GM10266 (cell line): ENCODE measurements around the gene C2orf72.
"Not testable (repeated sequence)": the region's sequence is repeated elsewhere in the genome, so short reads cannot be mapped to it uniquely, and the experiment has no call there.

Source experiments
- DNase-seq: peaks from one replicate; pipeline ENCODE4 v3.0.0; 2012; ENCODE audit errors: extremely low spot score
- CTCF ChIP-seq: IDR thresholded peaks from 2 replicates; pipeline ENCODE4 v1.5.1; 2012; ENCODE audit warnings: mild to moderate bottlenecking, low read depth; ENCODE audit not compliant: control insufficient read depth, insufficient read depth; ENCODE audit errors: missing control alignments

Gene C2orf72

DNA sequence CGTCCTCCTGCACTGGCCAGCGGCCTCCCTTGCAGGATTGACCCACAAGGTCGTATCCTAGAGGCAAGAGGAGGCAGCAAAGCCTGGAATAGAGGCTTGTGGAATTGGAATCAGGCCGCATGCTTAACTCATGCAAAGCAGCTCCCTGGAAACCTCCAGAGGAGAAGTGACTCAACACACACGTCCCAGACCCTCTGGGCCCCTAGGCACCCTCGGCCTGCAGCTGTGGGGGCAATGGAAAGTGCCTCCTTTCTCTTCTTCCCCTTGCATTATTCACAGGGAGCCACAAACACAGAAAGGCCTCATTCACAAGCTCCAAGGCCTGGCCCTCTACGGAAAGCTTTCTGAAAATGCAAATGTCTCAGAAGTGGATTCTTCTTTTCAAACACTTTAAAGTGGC, 21.8 kb upstream of the C2orf72 start:
- no peak for TF ChIP-seq CTCF
- no peak for DNase-seq

DNA sequence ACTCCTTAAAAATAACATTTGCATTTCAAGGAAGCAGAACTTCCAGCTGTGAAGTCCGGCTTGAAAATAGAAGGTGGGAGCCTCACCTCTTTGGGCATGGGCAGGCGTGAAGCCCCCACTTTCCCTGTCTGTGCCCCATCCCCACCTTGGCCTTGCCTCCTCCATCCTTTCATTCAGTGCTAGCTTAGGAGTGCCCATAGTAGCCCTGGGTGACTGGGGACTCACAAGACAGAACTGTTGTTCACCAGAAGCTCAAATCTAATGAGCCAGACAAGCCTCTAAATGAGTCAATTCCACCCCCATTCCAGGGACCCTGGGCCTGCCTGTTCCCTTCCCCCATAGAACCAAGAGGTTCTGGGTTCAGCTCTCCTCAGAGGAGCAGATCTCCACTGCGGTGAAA, 21.4 kb upstream of the C2orf72 start:
- DNase-seq = no peak
- no peak for TF ChIP-seq CTCF

- TF ChIP-seq CTCF = no peak
- no peak for DNase-seq
Observed at GRCh38 chr2:231016566-231017230, 20.6 kb upstream of the C2orf72 start.

GRCh38 chr2:231017231-231017598, 20.1 kb upstream of the C2orf72 start:
- DNase-seq = no peak

DNA sequence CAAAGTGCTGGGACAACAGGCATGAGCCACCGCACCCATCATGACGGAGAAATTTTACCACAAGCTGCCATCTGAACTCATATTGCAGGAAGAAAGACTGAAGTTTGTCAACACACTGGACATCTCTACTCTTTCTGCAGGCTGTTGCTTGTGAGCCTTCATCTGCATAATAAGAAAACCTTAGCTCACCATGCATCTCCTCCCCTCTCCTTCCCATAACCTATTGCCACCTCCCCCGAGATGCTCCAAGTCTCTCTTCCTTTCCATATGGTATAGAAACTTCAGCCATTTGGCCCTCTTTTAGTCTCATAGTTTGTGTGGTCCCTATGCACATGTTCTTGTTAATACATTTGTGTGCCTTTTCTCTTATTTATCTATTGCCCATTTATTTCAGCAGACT, 19.1 kb upstream of the C2orf72 start:
- TF ChIP-seq CTCF = no peak
- no peak for DNase-seq

More at GRCh38 chr2:231017231-231017598, 20.1 kb upstream of the C2orf72 start:
- no peak for TF ChIP-seq CTCF

- DNase-seq = not testable (repeated sequence)
Observed at GRCh38 chr2:231025059-231025458, 12.3 kb upstream of the C2orf72 start.

DNA sequence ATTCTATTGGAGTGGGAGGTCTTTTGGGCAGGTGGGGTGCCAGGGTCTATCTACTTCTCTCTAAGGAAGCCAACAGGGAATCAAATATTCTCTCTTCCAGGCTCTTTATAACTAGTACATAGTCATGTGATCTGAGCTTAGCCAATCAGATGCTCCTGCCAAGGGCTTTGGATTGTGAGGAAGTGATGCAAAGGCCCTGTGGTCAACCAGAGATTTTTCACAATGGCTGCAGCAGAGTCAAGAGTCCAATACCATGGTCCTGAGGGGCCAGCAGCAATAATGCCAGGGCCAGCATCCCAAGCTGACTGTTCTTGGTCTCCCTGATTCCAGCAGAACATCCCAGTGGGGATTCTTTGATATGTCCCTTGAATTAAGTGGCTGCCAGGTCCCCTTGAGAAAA, 8.4 kb upstream of the C2orf72 start:
- no peak for DNase-seq
- no peak for TF ChIP-seq CTCF

DNA sequence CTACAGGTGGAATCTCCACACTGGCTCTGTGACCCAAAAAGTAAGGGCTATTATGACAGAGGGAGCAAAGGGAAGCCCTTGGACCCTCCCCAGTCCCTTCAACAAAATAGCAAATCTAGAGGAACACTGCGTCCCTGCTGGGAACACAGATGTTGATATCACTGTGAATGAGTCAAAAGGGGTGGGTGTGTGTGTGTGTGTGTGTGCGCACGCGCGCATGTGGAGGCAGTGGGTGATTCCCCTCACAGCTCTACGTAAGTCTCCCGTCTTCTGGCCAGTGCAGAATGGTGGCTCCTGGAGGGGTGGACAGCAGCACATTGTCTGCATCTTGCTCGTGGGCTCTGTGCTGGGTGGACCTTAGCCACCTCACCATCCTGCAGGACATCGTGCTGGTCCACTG, 7.8 kb upstream of the C2orf72 start:
- no peak for TF ChIP-seq CTCF
- DNase-seq = no peak
